ENCODE results near the gene IL22RA2.

DNA sequence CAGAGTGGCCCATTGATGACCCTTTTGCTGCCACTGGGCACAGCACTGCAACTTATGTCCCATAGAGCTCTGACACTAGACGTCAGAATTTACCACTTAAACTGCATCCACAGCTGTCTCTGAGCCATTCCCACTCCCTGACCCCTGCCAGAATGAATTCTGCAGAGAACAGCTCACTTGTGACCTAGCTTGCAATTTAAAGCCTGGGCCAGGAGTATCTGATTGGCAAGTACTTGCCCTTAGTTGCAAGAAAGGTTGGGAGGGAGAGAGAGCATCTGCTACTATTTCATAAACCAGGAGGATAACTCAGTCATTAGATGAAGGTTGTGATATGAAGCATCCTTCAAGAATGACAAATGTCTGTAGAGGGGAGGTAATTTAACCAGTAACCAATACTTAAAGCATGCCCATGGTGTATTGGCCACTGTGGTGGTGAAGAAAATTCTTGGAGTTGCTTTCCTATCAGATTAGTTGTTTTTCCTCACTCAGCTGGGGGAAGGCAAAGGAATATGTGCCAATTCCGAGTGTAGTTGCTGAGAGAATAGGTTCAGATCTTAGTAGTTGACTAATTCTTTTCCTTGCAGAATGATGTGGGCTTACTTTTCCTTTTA is 46.5 kb downstream of the IL22RA2 start:
- TF ChIP-seq, protein P1, sequence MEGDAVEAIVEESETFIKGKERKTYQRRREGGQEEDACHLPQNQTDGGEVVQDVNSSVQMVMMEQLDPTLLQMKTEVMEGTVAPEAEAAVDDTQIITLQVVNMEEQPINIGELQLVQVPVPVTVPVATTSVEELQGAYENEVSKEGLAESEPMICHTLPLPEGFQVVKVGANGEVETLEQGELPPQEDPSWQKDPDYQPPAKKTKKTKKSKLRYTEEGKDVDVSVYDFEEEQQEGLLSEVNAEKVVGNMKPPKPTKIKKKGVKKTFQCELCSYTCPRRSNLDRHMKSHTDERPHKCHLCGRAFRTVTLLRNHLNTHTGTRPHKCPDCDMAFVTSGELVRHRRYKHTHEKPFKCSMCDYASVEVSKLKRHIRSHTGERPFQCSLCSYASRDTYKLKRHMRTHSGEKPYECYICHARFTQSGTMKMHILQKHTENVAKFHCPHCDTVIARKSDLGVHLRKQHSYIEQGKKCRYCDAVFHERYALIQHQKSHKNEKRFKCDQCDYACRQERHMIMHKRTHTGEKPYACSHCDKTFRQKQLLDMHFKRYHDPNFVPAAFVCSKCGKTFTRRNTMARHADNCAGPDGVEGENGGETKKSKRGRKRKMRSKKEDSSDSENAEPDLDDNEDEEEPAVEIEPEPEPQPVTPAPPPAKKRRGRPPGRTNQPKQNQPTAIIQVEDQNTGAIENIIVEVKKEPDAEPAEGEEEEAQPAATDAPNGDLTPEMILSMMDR (IDR thresholded peaks at IDR 0.05), result no peak
- no peak for TF ChIP-seq POLR2A (IDR thresholded peaks at IDR 0.05)
